ENCODE measurements around the gene GGT6. TPM values are rescaled to one million over a fixed set of nuclear protein-coding genes. Genes with fewer than 3 reads are reported as not detected.

Gene GGT6
- total RNA-seq, 1 donor from 2014 or later: not detected

DNA sequence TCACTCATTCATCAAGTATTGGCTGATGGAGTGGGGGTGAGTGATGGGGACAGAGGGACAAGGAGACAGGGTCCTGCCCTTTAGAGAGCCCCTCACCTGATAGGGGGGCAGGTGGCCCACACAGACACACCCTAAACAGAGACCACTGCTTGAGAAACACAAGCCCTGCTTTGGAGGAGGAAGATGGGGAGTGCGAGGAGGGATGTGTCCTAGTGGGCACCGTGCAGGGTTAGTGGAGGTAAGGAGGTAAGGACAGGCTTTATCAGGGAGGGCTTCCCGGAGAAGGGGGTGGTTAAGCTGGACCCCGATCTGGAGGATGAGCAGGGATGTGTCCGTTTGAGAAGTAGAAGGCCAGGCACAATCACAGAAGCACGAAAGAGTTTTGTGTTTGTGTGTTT lies 15.8 kb upstream of the GGT6 start:
- DNase-seq (ENCODE audit: low read depth, low spot score): no peak

DNA sequence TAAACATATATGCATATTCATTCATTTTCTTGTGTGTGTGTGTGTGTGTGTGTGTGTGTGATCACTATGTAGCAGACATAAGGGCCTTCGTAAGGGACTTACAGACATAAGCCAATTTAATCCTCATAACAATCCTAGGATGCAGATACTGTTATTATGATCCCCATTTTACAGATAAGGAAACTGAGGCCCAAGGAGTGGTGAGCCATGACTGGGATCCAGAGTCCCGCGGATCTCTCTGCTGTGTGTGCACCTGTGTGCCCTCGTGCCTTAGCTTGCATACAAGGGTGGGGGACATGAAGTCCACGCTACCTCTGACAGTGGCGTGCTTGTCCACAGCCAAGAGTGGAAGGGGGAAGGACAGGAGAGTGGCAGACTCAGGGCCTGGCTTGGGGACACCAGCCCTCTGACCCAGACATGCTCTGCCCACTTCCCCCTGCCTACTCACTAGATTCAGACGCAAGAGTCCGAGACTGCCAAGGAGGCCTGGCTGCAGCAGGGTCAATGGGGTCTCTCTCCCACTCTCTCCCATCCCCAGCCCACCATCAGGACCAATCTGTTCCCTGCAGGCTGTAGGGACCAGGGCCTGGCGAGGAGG lies 14.2 kb upstream of the GGT6 start:
- no peak for DNase-seq (ENCODE audit: low read depth, low spot score)

DNA sequence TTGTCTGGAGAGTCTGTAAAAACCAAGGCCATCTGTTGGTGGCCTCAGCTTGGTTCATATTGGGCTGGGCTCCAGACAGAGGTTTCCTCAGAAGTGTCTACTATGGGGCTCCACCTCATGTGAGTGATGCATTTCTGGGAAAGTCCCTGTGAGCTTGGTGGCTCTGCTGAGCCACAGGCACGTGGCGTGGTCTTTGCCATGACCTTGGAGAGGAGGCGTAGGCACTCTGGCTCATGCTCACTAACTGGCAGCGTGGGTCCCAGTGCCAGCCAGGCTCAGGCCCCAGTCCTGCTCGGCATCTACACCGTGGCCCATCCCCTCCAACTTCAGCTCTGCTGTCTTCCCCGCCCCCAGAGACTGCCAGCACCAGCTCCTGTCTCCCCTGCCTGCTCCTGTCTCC lies 13.3 kb upstream of the GGT6 start:
- no peak for DNase-seq (ENCODE audit: low read depth, low spot score)

DNA sequence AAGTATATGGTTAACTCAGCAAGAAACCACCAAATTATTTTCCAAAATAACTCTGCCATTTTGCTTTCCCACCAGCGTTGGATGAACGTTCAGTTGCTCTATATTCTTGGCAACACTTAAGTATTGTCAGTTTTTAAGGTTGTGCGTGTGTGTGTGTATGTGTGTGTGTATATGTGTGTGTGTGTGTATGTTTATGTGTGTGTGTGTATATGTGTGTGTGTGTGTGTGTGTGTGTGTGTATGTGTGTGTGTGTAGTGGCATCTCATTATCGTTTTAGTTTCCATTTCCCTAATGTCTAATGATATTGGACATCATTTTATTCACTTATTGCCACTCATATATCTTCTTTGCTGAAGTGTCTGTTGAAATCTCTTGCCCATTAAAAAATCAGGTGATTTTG lies 12.7 kb upstream of the GGT6 start:
- no peak for DNase-seq (ENCODE audit: low read depth, low spot score)

DNA sequence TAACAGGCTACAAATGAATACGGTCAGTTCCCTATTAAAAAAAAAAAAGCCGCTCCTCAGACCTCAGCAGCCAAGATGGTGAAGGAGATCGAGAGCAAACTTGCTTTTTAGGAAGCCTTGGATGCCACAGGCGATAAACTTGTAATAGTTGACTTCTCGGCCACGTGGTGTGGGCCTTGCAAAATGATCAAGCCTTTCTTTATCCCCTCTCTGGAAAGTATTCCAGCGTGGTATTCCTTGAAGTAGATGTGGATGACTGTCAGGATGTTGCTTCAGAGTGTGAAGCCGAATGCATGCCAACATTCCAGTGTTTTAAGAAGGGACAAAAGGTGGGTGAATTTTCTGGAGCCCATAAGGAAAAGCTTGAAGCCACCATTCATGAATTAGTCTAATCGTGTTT lies 11.8 kb upstream of the GGT6 start:
- no peak for DNase-seq (ENCODE audit: low read depth, low spot score)

DNA sequence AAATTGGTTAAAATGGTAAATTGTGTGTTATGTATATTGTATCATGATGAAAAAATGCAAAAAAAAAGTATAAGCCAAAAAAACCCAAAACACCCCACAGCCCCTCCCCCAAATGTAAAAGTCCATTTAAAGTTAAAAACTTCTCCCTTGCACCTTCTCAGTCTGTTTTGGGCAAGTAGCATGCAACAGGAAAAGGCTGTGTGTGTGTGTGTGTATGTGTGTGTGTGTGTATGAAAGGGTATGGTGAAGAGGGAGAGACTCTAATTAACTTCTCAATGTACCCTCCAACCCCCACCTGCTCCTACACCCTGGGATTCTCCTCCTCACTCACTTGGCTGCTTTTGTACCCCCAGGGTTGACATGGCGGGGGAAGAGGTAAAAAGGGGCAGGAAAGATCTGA lies 9.2 kb upstream of the GGT6 start:
- DNase-seq (ENCODE audit: low read depth, low spot score): no peak

DNA sequence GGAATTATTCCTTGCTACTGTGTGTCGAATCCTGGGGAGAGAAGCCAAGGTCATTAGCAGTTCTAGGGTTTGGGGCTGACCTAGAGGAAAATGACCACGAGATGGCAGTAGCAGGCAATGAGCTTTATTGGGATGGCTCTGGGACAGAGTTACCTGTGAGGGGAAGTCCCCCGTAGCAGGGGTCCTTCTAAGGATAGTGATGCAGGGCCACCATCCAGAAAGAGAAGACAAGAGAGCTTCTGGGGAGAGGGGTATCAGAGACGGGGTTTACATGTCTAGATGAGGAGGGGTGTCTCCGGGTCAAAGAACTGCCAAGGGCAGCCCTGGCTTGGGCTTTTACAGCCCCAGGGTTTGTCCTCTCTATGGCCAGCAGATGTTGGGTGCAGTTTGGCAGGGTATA lies 6.4 kb upstream of the GGT6 start:
- no peak for DNase-seq (ENCODE audit: low read depth, low spot score)

DNA sequence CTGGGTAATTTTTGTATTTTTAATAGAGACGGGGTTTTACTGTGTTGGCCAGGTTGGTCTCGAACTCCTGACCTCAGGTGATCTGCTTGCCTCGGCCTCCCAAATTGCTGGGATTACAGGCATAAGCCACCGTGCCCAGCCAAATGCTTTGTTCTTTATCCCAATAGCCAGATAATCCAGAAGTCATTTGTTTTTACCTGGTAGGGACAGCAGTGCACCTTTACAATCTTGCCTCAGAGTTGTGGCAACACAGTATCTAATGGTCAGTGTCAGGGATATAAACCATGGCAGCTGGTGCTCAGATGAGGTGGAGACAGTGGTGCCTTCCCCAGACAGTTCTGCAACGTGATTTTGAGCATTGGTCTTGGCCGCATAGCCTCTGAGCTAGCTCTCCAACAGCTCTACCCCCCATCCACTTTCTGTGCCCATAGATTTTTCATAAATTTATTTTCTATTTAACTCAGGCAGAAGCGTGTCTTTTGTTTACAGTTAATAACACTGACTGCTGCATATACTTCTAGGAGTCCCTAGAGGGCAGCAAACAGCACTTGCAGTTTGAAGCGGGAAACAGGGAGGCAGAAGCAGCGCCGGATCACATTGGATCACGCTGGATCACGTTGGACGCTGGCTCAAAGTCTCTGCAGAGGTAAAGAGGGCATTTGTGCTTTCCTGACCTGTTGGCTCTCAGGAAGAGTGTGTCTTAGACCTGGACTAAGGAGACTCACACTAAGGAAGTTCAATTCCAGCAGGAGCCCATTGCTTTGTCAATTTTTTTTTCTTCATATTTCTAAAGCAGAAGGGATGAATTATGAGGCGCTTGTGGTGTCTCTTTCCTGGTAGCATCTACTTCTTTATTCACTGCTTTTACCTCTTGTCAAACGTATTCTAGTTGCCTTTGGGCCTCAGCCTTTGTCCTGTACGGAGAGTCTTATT lies 5.1 kb upstream of the GGT6 start:
- DNase-seq (ENCODE audit: low read depth, low spot score): peak; percentile 46

DNA sequence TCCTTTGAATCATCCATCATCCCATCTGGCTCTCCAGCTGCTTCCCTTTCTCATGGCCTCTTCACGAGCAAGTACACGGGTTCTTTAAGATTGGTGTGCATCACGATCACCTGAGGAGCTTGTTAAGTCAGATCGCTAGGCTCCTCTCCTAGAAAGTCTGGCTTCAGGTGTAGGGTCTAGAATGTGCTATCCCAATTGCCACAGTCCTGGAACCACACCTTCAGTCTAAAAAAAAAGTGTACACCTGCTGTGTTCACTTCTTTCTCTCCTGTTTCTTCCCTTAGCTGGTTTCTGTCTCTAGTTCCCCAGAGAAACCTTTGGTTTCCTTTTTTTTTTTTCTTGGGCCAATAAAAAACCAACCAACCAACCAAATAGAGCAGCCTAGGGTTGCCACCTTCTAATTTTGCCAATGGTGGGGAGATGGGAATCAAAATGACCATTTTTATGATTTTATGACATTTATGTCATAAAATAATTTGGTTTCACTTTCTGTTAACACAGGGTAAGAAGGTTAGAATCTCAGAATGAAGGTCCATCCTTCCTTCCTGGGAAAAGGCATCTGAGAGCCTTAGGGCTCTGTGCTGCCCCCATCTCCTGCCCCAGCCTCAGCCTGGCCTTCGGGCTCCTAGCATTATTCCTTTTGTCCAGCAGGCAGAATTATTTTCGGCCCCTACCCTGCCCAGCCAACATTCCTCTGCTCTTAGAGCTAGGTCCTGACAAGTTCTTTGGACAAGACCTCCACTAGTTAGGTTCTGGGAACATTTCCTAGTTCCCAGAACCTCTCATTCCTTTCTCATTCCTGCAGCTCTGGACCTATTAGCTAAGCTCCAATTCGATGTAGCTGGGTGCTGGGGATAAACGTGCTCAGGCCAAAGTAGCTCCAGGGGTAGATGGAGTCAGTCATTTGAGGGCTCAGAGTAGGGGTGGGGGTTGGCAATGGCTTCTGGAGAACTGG lies 1.9 kb upstream of the GGT6 start:
- no peak for DNase-seq (ENCODE audit: low read depth, low spot score)

DNA sequence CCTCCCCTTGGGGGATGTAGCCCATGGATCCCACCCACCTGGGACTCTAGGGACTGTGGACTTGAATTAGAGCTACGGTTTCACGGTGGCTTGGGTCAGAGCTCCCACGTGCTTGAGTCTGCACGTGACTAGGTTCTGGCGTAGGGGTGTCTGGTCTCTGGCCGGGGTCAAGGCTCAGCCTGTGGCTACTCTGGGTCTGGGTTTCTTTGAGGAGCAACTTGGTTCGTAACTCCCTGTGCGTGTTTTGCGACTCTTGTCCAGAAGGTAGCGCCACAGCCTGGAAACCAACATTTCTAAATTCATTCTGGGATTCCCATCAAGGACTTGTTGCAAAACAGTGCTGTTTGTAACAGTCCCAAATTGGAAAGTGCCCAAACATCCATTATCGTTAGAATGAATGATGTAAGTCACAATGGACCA lies 470 bp upstream of the GGT6 start:
- no peak for DNase-seq (ENCODE audit: low read depth, low spot score)

DNA sequence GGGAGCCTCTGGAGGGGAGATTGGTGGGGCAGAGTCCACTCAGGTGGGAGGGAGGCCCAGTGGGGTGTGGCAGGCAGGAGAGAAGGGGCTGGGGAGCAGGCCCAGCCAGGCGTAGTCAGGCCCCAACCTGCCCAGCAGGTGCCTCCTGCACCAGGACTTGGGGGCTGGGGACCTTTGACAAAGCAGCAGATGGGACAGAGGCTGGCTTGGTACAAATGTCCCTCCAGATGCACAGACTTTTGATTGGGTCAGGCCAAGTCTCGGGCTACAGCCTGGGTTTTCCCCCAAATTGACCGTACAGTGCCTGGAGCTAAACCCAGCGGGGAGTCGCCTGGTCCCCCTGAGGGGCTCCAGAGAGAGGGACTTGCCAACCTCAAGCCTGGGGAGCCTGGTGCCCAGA lies 411 bp downstream of the GGT6 start:
- no peak for DNase-seq (ENCODE audit: low read depth, low spot score)

DNA sequence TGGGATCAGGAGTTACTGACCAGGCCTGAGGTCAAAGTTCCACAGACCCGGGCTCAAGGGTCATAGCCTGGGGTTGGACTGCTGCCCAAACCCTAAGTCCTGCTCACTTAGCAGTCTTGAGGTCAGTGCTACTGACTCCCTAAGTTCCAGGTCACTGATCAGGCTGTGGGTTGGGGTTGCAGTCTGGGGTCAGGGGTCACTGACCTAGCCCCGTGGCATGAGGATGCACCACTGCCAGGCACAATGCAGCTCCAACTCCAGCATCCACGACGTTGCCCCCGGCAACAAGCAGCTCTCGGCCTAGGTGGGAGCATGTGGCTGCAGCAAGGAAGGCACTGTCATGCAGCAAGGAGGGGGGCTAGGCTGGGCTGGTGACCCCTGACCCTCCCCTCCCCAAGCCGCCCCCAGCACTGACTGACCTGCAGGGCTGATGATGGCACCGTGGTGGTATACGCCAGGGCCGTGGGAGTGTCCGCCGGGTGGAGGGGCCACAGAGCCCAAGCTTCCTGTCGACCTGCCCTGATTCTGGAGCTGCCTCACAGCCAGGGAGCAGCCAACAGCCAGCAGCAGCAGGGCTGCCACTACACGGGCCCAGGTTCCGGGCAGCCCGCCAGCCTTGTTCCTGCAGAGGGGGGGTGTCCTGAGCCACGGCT lies 1.1 kb downstream of the GGT6 start:
- no peak for DNase-seq (ENCODE audit: low read depth, low spot score)

DNA sequence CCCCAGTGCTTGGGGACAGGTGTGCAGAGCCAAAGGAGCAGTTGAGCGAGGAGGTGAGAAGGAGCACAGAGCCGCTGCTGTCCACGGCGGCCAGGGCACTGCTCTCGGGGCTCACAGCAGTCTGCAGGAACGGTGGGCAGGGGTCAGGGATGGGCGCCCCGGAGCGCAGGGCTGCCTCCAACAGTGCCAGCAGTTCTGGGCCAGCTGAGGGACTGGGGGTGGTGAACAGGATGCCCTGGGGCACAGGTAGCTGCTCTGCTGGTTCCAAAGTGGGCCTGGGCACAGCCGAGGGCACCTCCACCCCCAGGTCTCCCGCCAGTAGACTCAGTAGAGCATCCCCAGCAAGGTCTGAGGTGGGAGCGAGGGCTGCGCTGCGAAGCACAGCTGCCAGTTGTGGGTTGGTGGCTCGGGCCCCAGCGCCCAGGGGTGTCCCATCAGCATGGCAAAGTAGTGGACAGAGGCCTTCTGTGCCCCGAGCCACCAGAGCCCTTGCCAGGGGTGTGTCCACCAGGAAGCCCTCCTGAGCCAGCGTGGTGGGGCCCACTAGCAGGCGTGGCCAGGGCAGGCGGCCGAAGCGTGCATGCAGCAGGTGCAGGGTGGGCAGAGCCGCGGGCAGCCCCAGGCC lies 1.9 kb downstream of the GGT6 start:
- no peak for DNase-seq (ENCODE audit: low read depth, low spot score)

DNA sequence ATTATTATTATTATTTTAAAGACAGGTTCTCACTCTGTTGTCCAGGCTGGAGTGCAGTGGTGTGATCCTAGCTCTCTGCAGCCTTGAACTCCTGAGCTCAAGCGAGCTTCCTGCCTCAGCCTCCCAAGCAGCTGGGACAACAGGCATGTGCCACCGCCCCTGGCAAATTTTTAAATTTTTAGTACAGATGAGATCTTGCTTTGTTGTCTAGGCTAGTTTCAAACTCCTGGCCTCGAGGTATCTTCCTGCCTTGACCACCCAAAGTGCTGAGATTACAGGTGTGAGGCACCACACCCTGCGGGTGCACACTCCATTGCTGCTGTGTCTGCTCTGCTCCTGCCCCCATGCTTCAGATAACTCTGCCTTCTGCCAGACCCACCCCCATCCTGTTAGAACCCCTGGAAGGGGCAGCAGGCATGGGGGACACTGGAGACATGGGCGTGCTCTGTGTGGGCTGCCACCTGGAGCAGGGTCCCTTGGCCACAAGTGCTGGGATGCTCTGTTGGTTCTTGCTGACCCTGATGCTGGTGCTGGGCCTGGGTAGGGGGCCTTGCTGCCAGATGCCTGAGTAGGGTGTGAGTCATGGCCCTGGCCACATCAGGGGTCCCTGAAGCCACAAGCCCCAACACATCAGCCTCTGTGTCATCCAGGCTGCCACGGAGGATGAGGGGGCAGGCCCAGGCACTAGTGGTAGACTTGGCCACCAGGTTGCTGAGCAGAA lies 2.6 kb downstream of the GGT6 start:
- no peak for DNase-seq (ENCODE audit: low read depth, low spot score)

DNA sequence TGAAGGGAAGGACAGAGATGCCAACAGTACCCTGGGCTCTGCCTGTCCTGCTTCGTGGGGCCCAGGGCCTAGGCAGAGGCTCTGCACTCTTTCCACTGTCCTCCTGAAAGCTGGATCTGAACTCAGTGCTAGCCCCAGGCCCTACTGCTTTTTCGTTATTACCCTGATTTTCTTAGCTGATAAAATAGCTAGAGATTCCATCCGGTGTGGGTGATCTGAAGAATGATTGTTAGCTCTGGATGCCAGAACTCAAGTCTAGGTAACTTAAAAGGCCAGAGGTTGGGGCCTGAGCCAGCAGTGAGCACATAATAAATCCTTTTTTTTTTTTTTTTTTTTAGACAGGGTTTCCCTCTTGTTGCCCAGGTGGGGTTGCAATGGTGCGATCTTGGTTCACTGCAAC lies 3.4 kb downstream of the GGT6 start:
- DNase-seq (ENCODE audit: low read depth, low spot score): no peak

DNA sequence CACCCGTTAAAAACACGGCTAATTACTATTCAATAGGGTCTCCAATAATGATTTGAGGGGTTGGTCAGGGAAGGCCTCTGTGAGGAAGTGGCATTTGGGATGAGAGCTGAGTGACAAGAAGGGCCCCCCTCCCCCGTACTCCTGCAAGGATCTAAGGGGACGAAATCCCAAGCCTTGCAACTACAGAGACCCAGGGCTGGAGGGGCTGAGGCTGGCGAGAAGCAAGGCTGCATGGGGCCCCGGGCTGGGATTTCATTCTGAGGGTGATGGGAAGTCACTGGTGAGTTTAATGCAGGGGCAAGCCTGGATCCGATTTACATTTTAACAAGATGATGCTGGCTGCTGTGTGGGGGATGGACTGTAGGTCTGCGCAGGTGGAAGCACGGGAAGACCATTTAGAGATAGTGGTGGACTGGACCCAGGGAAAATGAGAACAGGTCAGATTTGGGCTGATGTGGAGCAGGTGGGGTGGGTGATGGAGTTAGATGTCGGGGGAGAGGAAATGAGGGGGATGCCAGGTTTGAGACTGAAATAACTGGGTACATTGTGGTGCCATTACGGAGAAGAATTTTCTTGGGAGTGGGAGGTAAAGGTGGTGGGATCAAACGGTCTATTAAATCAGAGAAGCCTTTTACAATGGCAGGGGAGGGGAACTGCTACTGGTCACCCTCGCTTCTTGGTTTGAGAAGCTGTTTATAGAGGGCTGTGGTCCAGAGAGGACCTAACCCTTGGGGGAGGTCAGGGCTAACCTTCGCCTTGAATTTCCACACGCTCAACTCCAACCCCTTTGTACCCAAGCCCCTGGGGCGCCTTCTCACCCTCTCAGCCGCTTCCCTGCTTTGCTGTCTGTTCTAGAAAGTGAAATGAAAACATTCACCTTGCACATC lies 4.3 kb downstream of the GGT6 start:
- DNase-seq (ENCODE audit: low read depth, low spot score): no peak

DNA sequence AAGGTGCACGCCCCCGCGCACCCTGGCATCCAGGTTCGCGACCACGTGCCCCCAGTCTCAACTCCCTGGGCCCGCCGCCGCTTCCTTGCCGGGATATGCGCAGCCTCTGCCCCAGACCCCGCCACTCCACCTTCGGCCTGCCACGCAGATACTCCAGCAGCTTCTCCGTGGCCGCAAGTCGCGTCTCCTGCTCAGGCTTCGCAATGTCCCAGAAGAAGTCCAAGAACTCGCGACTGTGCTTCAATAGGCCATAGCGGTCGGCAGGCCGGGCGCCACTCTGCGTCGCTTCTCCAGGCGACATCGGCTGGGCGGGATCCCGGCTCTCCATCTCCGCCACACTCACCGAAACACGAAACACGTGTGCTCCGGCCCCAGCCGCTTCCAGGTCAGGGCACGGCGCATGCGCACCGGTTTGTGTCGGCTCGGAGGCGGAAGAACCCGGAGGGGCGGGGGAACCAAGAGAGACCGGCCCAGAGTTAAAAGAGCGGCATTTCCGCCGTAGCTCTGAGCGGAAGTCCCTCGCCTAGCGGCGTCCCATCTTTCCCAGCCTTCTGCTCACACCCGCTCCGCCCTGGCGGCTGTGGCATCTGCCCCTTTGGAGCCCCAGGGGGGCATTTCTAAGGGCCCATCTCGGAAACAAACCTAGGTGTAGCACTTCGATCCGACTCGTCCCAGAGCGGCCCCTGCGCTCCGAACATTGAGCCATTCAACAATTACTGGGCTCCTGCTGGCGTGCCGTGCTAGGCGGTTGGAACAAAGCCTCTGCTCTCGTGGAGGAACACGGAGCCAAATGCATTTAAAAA lies 5.2 kb downstream of the GGT6 start, which contains the start of gene MYBBP1A:
MYBBP1A (minus strand) TSS at position 388 of the 803 bp plus-strand sequence; CDS start at position 328, 60 bp downstream.
- peak; percentile 76 for DNase-seq (ENCODE audit: low read depth, low spot score)

DNA sequence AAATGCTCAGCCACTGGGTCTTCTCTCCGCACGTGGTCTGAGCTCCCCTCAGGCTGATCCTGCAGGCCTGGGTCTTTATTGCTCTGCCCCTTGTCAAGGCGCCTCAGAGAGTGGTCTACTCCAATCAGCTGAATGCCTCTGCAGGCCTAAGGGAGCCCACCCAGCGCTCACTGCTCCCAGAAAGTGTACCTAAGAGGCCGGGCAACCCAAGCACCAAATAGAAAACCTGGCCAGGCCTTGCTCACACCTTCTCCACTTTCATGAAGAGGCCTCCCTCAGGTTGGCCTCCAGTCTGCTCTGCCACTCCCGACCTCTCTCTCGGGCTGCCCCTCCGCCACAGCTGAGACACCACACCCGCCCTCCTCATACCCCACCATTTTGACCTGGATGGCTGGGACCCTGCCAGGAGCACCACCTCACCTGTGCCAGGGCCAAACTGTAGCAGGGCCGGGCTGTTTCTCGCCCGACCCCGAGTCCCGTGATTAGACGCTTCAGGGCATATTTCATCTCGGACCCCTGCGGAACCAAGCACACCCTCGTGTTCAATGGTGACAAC lies 5.9 kb downstream of the GGT6 start:
- DNase-seq (ENCODE audit: low read depth, low spot score): no peak
